ENCODE results near the gene CCDC51. TPM values are rescaled to one million over a fixed set of nuclear protein-coding genes. Genes with fewer than 3 reads are reported as not detected.

CCDC51 gene
- total and polyA plus RNA-seq, 9 of the 15 experiments (the other 6 are each of a cell fraction or from before 2014, with no cell fraction given) = 6.5 to 18.6 (median 15.7) TPM

- no TSS peak for BruUV-seq (replicated peaks)
- H2AFZ ChIP-seq (ENCODE audit: low read depth, low read length) = no peak overlapping the region
- intact Hi-C loops (cut with micrococcal nuclease) (no loop called here), in situ Hi-C loops (cut with MboI) (no loop called here)
- DNase-seq (ENCODE audit: extremely low read depth in 1 of 4, low spot score in 3 of 4) (no peak), FAIRE-seq (no peak), ATAC-seq (no peak)
- no peak overlapping the region for H3K9ac ChIP-seq (ENCODE audit: insufficient read depth in 1 of 2, low read depth in 2 of 2, low read length in 2 of 2)
- H3K27me3 ChIP-seq (ENCODE audit: control insufficient read depth in 2 of 2, insufficient read depth in 2 of 2, low read length in 2 of 2) = no peaks in the 10 kb centered on the region
- POLR2A ChIA-PET = no interaction called here
- CTCF ChIA-PET (ENCODE audit: low intra/inter-chr PET ratio) = no interaction called here
- peaks cover 54% of the 10 kb centered on the region for H3K36me3 ChIP-seq (ENCODE audit: control insufficient read depth, insufficient read depth, low read length)
- H3K9me3 ChIP-seq (replicated peaks; ENCODE audit: control insufficient read depth, insufficient read depth, low read depth, low read length) = no peaks in the 10 kb centered on the region
- no peak overlapping the region for H3K27ac ChIP-seq (ENCODE audit: extremely low read depth, low read depth, low read length)
- 100% methylated on average over 1 of the region's 3 CpGs for WGBS (ENCODE audit: insufficient coverage, low coverage, missing lambda C conversion rate)
- no peak overlapping the region for H3K4me2 ChIP-seq (ENCODE audit: insufficient read depth, low read length)
- TF ChIP-seq RHOXF2B (CRISPR knock-in tag; conservative IDR thresholded peaks at IDR 0.05) (no peak), ETV1 (tag; conservative IDR thresholded peaks at IDR 0.05; ENCODE audit: low read depth) (no peak), PHB (CRISPR knock-in tag; IDR thresholded peaks at IDR 0.05) (no peak), ZNF76 (CRISPR knock-in tag; IDR thresholded peaks at IDR 0.05; ENCODE audit: borderline replicate concordance) (no peak), MAFK (IDR thresholded peaks at IDR 0.05; ENCODE audit: low read length) (no peak), ZNF124 (CRISPR knock-in tag; IDR thresholded peaks at IDR 0.05) (no peak), SNIP1 (IDR thresholded peaks at IDR 0.05; ENCODE audit: low read depth) (no peak), MLLT1 (IDR thresholded peaks at IDR 0.05) (no peak), KLF10 (CRISPR knock-in tag; IDR thresholded peaks at IDR 0.05) (no peak), RBM22 (IDR thresholded peaks at IDR 0.05; ENCODE audit: low read depth, low read length, poor library complexity, severe bottlenecking) (no peak), XRCC5 (IDR thresholded peaks at IDR 0.05; ENCODE audit: low read depth, low read length) (no peak), ZNF24 (IDR thresholded peaks at IDR 0.05) (no peak), MTA2 (IDR thresholded peaks at IDR 0.05; ENCODE audit: low read depth) (no peak)
- no peaks in the 10 kb centered on the region for H3K4me1 ChIP-seq (replicated peaks in 1 of 2; ENCODE audit: control insufficient read depth in 2 of 2, insufficient read depth in 2 of 2, low read length in 2 of 2)
- no peak overlapping the region for H3K4me3 ChIP-seq
- H4K20me1 ChIP-seq (replicated peaks; ENCODE audit: control insufficient read depth, insufficient read depth, low read length) = no peaks in the 10 kb centered on the region; the same call in 1 of the 2 replicates
- no peaks in the 10 kb centered on the region for H3K9me1 ChIP-seq (ENCODE audit: control insufficient read depth, insufficient read depth, low read length)
- H3K79me2 ChIP-seq (ENCODE audit: control insufficient read depth, insufficient read depth, low read length) = no peaks in the 10 kb centered on the region
Observed at GRCh38 chr3:48459331-48459730, 19.4 kb upstream of the CCDC51 start.

Measured in K562 (cell line).